Left ventricle myocardium superior (tissue), 1 donor: ENCODE measurements around the gene MAP4K1. TPM values are rescaled to one million over a fixed set of nuclear protein-coding genes. Genes with fewer than 3 reads are reported as not detected.
A peak's percentile ranks its signal among the peaks of the same experiment; 100 is the strongest.

Experiments used
- ATAC-seq: fragments of 200-7000 bp; cut with Tn5 transposase; one replicate; pipeline ENCODE4 v1.9.1; 2020; ENCODE audit warnings: mild to moderate bottlenecking, moderate library complexity
- DNase-seq: peaks from one replicate; pipeline ENCODE4 v3.0.0-alpha.2; 2020
- intact Hi-C: fragments of 100-400 bp; cut with micrococcal nuclease; formaldehyde crosslinking; loops from one replicate; pipeline ENCODE4 v1.11.0; 2022
- total RNA-seq: library from RNA; stranded (reverse); fragmentation: NEBNext Ultra II Directional; extraction: Animal tissue kit (Norgen Biotek cat#: 25700); gene quantifications from one replicate; pipeline ENCODE4 v1.2.1, GENCODE V29; 2021
- donor health status: DM: no; HTN: yes; CAD: no; lungs with severe emphysema.

The MAP4K1 gene
- total RNA-seq, 1 donor from 2014 or later, result 1.8 TPM

- no peak for DNase-seq
These were observed 37.5 kb upstream of the MAP4K1 start for GRCh38 chr19:38655148-38655824.

GRCh38 chr19:38654628-38655055 lies 36.9 kb upstream of the MAP4K1 start:
- DNase-seq (no peak), ATAC-seq (no peak)
- intact Hi-C loops, result loop anchor here (10.0 kb wide), 2 partner anchors 50 to 180 kb away; partner anchors contain the start of gene ECH1

More at GRCh38 chr19:38655148-38655824, 37.5 kb upstream of the MAP4K1 start:
- no peak for ATAC-seq
- intact Hi-C loops, result loop anchor here (10.0 kb wide), 2 partner anchors 50 to 180 kb away; partner anchors contain the start of gene ECH1

GRCh38 chr19:38653028-38653571 lies 35.3 kb upstream of the MAP4K1 start:
- intact Hi-C loops, result loop anchor here (10.0 kb wide), 2 partner anchors 52 to 182 kb away; partner anchors contain the start of gene ECH1
- ATAC-seq, result peak; percentile 42
- no peak for DNase-seq

GRCh38 chr19:38650911-38651584 lies 33.3 kb upstream of the MAP4K1 start:
- ATAC-seq (peak; percentile 7), DNase-seq (no peak)
- intact Hi-C loops, result loop anchor here (10.0 kb wide), 2 partner anchors 54 to 184 kb away; partner anchors contain the start of gene ECH1

- DNase-seq, result no peak
- intact Hi-C loops, result loop anchor here (10.0 kb wide), 2 partner anchors 55 to 185 kb away; partner anchors contain the start of gene ECH1
These were observed 32.5 kb upstream of the MAP4K1 start for GRCh38 chr19:38650172-38650775.

GRCh38 chr19:38649305-38650171 lies 31.8 kb upstream of the MAP4K1 start:
- ATAC-seq (peak; percentile 5), DNase-seq (no peak)
- intact Hi-C loops, result loop anchor here (2.0 to 10.0 kb wide), 3 partner anchors 25 to 185 kb away; partner anchors contain the start of gene ECH1

More at GRCh38 chr19:38650172-38650775, 32.5 kb upstream of the MAP4K1 start:
- ATAC-seq, result no peak

- DNase-seq, result no peak
- no peak for ATAC-seq
- intact Hi-C loops, result loop anchor here (2.0 kb wide), 1 partner anchor 26 kb away; no protein-coding TSS in a partner anchor
These were observed 31.1 kb upstream of the MAP4K1 start for GRCh38 chr19:38648769-38649304.

GRCh38 chr19:38647966-38648768 lies 30.4 kb upstream of the MAP4K1 start:
- DNase-seq (no peak), ATAC-seq (no peak)
- intact Hi-C loops, result loop anchor here (2.0 kb wide), 1 partner anchor 27 kb away; no protein-coding TSS in a partner anchor

GRCh38 chr19:38647368-38647965 lies 29.7 kb upstream of the MAP4K1 start, which contains the start of gene ACTN4:
TSS of gene ACTN4 (plus strand) at chr19:38647649. CDS start at chr19:38647746, 97 bp downstream.
- DNase-seq, result peak; percentile 100
- ATAC-seq, result peak; percentile 88
- intact Hi-C loops, result no loop called here

GRCh38 chr19:38644719-38645118 lies 27.0 kb upstream of the MAP4K1 start:
- DNase-seq (no peak), ATAC-seq (no peak)
- intact Hi-C loops, result no loop called here

GRCh38 chr19:38642176-38642575 lies 24.4 kb upstream of the MAP4K1 start:
- intact Hi-C loops, result no loop called here

GRCh38 chr19:38640368-38640767 lies 22.6 kb upstream of the MAP4K1 start:
- intact Hi-C loops, result no loop called here
- ATAC-seq (peak; percentile 12), DNase-seq (no peak)

More at GRCh38 chr19:38642176-38642575, 24.4 kb upstream of the MAP4K1 start:
- DNase-seq (no peak), ATAC-seq (no peak)

GRCh38 chr19:38639679-38640078 lies 21.9 kb upstream of the MAP4K1 start:
- intact Hi-C loops, result no loop called here
- no peak for ATAC-seq
- DNase-seq, result no peak

- no peak for DNase-seq
- ATAC-seq, result no peak
- intact Hi-C loops, result no loop called here
These were observed 20.7 kb upstream of the MAP4K1 start for GRCh38 chr19:38638461-38638860.

GRCh38 chr19:38635483-38636399 lies 18.0 kb upstream of the MAP4K1 start:
- DNase-seq, result no peak
- no peak for ATAC-seq
- intact Hi-C loops, result no loop called here
